Pancreas (tissue), 10 donors: ENCODE results near the gene TANC1. TPM values are rescaled to one million over a fixed set of nuclear protein-coding genes. Genes with fewer than 3 reads are reported as not detected.

Source experiments
- ATAC-seq, 4 donors: fragments of 200-7000 bp; cut with Tn5 transposase; one replicate each; pipeline versions ENCODE4 v1.8.0 to v1.9.1; 2020; ENCODE audit warnings: mild to moderate bottlenecking in 4 of 4, moderate library complexity in 4 of 4
- DNase-seq, 6 donors: peaks; one replicate each; pipeline ENCODE4 v3.0.0-alpha.2; 2020
- FAIRE-seq: peaks from 2 replicates; lab custom pipeline; 2012; peaks lifted over from hg19 to GRCh38; lab: Jason Lieb, UNC
- H3K27ac ChIP-seq, 4 donors: fragments of 200-600 bp; sonication (generic); 1 replicate in 3 of 4; 2 replicates in 1 of 4; pipeline versions ENCODE4 v1.5.0 to v1.8.0; 2020
- H3K27me3 ChIP-seq, 4 donors: fragments of 200-600 bp; one replicate each; pipeline ENCODE4 v1.8.0; 2021
- H3K36me3 ChIP-seq, 3 donors: fragments of 200-600 bp; sonication (generic) in 1 of 3; one replicate each; pipeline versions ENCODE4 v1.5.0 to v1.8.0; 2020 to 2021
- H3K4me1 ChIP-seq, 3 donors: fragments of 200-600 bp; one replicate each; pipeline ENCODE4 v1.8.0; 2021
- H3K4me3 ChIP-seq, 4 donors: fragments of 200-600 bp; sonication (generic) in 2 of 4; one replicate each; pipeline versions ENCODE4 v1.5.0 to v1.8.0; 2020 to 2021
- H3K9me3 ChIP-seq, 4 donors: fragments of 200-600 bp; one replicate each; pipeline ENCODE4 v1.8.0; 2021
- CTCF ChIP-seq, 4 donors: fragments of 200-600 bp; sonication (generic) in 3 of 4; IDR thresholded peaks; one replicate each; pipeline versions ENCODE4 v1.5.0 to v1.8.0; 2021; ENCODE audit warnings: antibody characterized with exemption in 4 of 4
- WGBS, 2 donors: extraction: QIAGEN DNeasy Blood & Tissue Kit; methylation state at CpG; one replicate each; pipeline ENCODE4 v1.1.7; 2013; 5-methylcytosine and 5-hydroxymethylcytosine counted together
- intact Hi-C, 3 donors: fragments of 100-400 bp; cut with DNase I; formaldehyde crosslinking; loops; one replicate each; pipeline versions ENCODE4 v1.11.1 to v1.14.2; 2022
- polyA plus RNA-seq, 2 donors: library from polyadenylated mRNA; stranded (reverse); fragments of 200-250 nt; gene quantifications; one replicate each; pipeline ENCODE4 v1.2.3, GENCODE V29; 2013
- total RNA-seq, 6 donors: library from RNA; stranded (reverse); fragmentation: NEBNext Ultra II Directional in 4 of 6; extraction: Animal tissue kit (Norgen Biotek cat#: 25700) in 4 of 6; gene quantifications; one replicate each; pipeline versions ENCODE4 v1.2.1 to v1.2.4, GENCODE V29; 2021 to 2023
- donor health status: healthy with polysubstance abuse.
- donor health status: DM: no; HTN: no; CAD: no; lungs with moderate emphysema.
- donor health status: DM: no; HTN: no; CAD: no.
- donor health status: control.
- donor health status: control.
- donor health status: Bipolar disorder and iron deficiency.
- donor health status: DM: yes; HTN: yes; CAD: no.
- donor health status: DM: no; HTN: no; CAD: no.
- donor health status: DM: no; HTN: no; CAD: no.
- donor health status: DM: yes; HTN: yes; CAD: no.

The TANC1 gene
- total and polyA plus RNA-seq, 8 donors: 9.0 to 17.6 (median 10.5) TPM

- no peak for TF ChIP-seq CTCF (IDR thresholded peaks at IDR 0.05)
- Histone ChIP-seq H3K27ac (no peak overlapping the region), H3K36me3 (no peaks in the 10 kb centered on the region), H3K4me1 (peaks cover 0 to 22% (median 15%) of the 10 kb centered on the region in 3 donors), H3K27me3 (no peaks in the 10 kb centered on the region), H3K9me3 (no peaks in the 10 kb centered on the region), H3K4me3 (no peak overlapping the region)
- intact Hi-C loops: no loop called here
- 72 to 77% methylated on average over 4 of the region's 4 CpGs for WGBS, 2 donors
- FAIRE-seq (no peak), DNase-seq (no peak), ATAC-seq (no peak)
Observed at GRCh38 chr2:159086826-159087225, 118.4 kb downstream of the TANC1 start.

- H3K4me1 ChIP-seq: peaks cover 0 to 30% (median 12%) of the 10 kb centered on the region in 3 donors
- WGBS, 2 donors: 79 to 80% methylated on average over 1 of the region's 1 CpG
Observed at GRCh38 chr2:159088906-159089305, 120.5 kb downstream of the TANC1 start.

GRCh38 chr2:159089543-159089942, 121.1 kb downstream of the TANC1 start:
- TF ChIP-seq CTCF (IDR thresholded peaks at IDR 0.05): no peak

More at GRCh38 chr2:159088906-159089305, 120.5 kb downstream of the TANC1 start:
- FAIRE-seq (no peak), ATAC-seq (no peak), DNase-seq (no peak)
- Histone ChIP-seq H3K9me3 (no peaks in the 10 kb centered on the region), H3K27ac (no peak overlapping the region), H3K4me3 (no peak overlapping the region), H3K27me3 (no peaks in the 10 kb centered on the region), H3K36me3 (no peaks in the 10 kb centered on the region)
- TF ChIP-seq CTCF (IDR thresholded peaks at IDR 0.05): no peak
- intact Hi-C loops: no loop called here

GRCh38 chr2:159090514-159091201, 122.2 kb downstream of the TANC1 start:
- peak overlapping the region in 3 of 4 donors; percentile 6 to 54 (median 29) for H3K27ac ChIP-seq
- H3K36me3 ChIP-seq: no peaks in the 10 kb centered on the region
- H3K9me3 ChIP-seq: no peaks in the 10 kb centered on the region
- DNase-seq (peak in 2 of 6 donors; percentile 20 to 26), ATAC-seq (peak; percentile 38 to 71 (median 68)), FAIRE-seq (no peak)
- H3K4me3 ChIP-seq: no peak overlapping the region
- intact Hi-C loops: no loop called here
- H3K27me3 ChIP-seq: no peaks in the 10 kb centered on the region
- 68 to 70% methylated on average over 11 of the region's 11 CpGs for WGBS, 2 donors
- no peak for TF ChIP-seq CTCF (IDR thresholded peaks at IDR 0.05)
- peaks cover 0 to 28% (median 12%) of the 10 kb centered on the region in 3 donors for H3K4me1 ChIP-seq

More at GRCh38 chr2:159089543-159089942, 121.1 kb downstream of the TANC1 start:
- WGBS, 2 donors: 70 to 75% methylated on average over 3 of the region's 3 CpGs
- H3K9me3 ChIP-seq: no peaks in the 10 kb centered on the region
- intact Hi-C loops: no loop called here
- H3K27me3 ChIP-seq: no peaks in the 10 kb centered on the region
- DNase-seq (no peak), FAIRE-seq (no peak), ATAC-seq (peak in 2 of 4 donors; percentile 22 to 44)
- H3K27ac ChIP-seq: no peak overlapping the region
- peaks cover 0 to 30% (median 12%) of the 10 kb centered on the region in 3 donors for H3K4me1 ChIP-seq
- no peaks in the 10 kb centered on the region for H3K36me3 ChIP-seq
- H3K4me3 ChIP-seq: no peak overlapping the region

GRCh38 chr2:159091381-159091780, 122.9 kb downstream of the TANC1 start:
- Histone ChIP-seq H3K27me3 (no peaks in the 10 kb centered on the region), H3K9me3 (no peaks in the 10 kb centered on the region), H3K27ac (peak overlapping the region in 2 of 4 donors; percentile 29 to 54), H3K4me1 (peaks cover 0 to 25% (median 12%) of the 10 kb centered on the region in 3 donors), H3K4me3 (no peak overlapping the region), H3K36me3 (no peaks in the 10 kb centered on the region)
- intact Hi-C loops: no loop called here
- ATAC-seq: peak in 1 of 4 donors; percentile 13
- WGBS, 2 donors: 22 to 23% methylated on average over 2 of the region's 2 CpGs
- no peak for FAIRE-seq
- no peak for DNase-seq
- TF ChIP-seq CTCF (IDR thresholded peaks at IDR 0.05): no peak
